HG03025 (cell line): Measurements from ENCODE around the gene MEI1.
"Not testable (repeated sequence)": the region's sequence is repeated elsewhere in the genome, so short reads cannot be mapped to it uniquely, and the experiment has no call there.

ENCODE experiments used
- ATAC-seq: cut with Tn5 transposase; IDR thresholded peaks from one replicate; pipeline ENCODE4 v1.9.1; 2021; ENCODE audit warnings: mild to moderate bottlenecking, moderate library complexity; ENCODE audit not compliant: unreplicated experiment, low FRiP score

The MEI1 gene

GRCh38 chr22:41833369-41834004, 134.2 kb downstream of the MEI1 start:
- ATAC-seq: peak; percentile 16

- no peak for ATAC-seq
Observed at GRCh38 chr22:41834005-41834944, 135.0 kb downstream of the MEI1 start.

DNA sequence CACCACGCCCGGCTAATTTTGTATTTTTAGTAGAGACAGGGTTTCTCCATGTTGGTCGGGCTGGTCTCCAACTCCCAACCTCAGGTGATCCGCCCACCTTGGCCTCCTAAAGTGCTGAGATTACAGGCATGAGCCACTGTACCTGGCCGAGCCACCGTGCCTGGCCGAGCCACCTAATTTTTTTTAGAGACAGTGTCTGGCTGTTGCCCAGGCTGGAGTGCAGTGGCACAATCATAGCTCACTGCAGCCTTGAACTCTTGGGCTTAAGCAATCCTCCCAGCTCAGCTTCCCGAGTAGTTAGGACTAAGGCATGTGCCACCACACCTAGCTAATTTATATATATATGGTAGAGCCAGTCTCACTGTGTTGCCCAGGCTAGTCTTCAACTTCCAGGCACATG, 136.2 kb downstream of the MEI1 start:
- ATAC-seq: not testable (repeated sequence)

DNA sequence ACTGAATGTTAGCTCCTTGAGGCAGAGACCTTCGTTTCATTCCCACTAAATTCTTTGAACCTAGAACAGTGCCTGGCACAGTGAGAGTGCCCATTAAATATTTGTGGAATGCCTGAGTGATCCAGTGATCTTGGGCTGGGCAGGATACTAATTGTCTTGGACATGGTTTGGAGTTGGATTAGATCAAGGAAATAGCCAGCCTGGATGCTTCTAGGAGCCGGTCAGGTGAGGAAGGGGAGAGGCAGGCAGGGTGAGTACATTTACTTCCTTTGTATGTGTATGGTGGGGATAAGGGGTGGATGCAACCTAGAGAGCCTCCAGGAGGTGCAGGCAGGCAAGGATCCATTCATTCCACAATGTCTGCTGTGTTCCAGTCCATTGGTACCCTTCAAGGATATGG, 137.2 kb downstream of the MEI1 start:
- ATAC-seq: no peak

GRCh38 chr22:41838842-41839618, 139.7 kb downstream of the MEI1 start:
- ATAC-seq: no peak

DNA sequence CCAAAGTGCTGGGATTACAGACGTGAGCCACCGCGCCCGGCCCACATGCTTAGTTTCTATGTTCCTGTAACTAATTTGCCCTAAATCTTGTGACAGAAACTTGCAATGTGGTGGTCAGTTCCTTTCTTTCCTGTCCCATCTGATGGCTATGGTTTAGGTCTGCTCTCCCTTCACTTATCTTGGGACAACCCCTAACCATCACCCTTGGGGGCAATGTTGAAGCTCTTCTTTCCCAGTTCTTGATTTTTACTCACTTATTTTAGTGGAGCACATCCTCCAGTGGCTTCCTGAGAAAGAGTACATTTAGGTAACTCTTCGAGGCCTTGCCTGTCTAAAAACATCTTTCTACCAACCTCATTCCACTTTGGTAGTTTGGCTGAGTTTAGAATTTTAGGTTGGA, 140.9 kb downstream of the MEI1 start:
- ATAC-seq: no peak

- ATAC-seq: no peak
Observed at GRCh38 chr22:41841085-41841712, 141.9 kb downstream of the MEI1 start.

GRCh38 chr22:41842996-41843970, 144.0 kb downstream of the MEI1 start:
- ATAC-seq: no peak

GRCh38 chr22:41844036-41844435, 144.7 kb downstream of the MEI1 start:
- no peak for ATAC-seq

- no peak for ATAC-seq
Observed at GRCh38 chr22:41844513-41844912, 145.2 kb downstream of the MEI1 start.

GRCh38 chr22:41845380-41846267, 146.3 kb downstream of the MEI1 start:
- no peak for ATAC-seq

DNA sequence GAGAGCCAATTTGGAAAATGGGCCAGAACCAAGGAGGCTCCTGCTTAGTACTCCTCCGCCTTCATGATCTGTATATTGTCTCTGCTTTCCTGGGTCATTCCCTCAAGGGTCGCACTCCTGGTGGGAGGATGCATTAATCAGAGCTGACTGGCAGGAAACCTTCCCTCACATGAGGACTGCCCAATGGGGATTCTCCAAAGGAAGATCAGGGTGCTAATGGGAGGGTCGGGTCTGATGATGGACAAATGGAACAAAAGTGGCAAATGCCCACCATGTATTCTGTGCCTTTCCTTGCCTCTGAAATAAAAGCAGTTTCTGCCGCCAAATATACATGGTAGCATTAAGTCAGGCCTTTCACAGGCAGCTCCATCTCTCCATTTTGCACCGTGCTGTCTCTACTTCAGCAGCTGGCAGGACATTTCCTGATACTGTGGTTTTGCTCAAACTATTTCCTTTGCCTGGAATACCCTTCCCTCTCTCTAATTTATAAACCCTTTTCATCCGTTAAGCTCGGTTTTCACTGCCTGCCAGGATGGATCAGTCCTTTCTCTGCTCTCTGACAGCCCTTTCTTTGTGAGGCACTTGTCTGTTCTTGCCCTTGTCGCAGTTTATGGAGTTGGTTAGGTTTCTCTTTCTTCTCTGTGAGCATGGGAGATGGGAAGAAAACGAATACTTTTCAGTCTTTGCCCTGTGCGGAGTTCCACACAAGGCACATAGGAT, 147.1 kb downstream of the MEI1 start:
- no peak for ATAC-seq

- no peak for ATAC-seq
Observed at GRCh38 chr22:41847300-41847699, 148.0 kb downstream of the MEI1 start.

- ATAC-seq: no peak
Observed at GRCh38 chr22:41848468-41848867, 149.2 kb downstream of the MEI1 start.
